GM18519 (cell line): ENCODE results near the gene RBFA.

ENCODE experiments used
- ATAC-seq: cut with Tn5 transposase; IDR thresholded peaks from one replicate; pipeline ENCODE4 v1.9.1; 2021; ENCODE audit warnings: mild to moderate bottlenecking, moderate library complexity; ENCODE audit not compliant: unreplicated experiment, low FRiP score

Gene RBFA

DNA sequence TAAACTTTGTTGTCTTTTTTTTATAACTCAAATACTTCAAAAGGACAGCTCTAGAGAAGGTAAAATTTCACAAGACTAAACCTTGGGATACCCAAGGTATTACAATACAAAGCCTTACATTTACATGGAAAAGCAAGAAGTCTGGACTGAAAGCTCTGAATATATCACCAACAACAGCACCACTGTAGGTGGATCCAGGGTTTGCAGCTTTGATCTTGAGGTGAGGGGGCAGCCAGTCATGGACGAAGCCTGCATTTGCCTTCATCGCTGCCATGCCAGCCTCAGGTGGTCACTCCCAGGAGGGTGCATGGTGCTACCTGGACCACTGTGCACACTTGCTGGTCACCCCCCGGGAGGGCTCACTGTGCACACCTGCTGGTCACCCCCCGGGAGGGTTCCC, 36.6 kb downstream of the RBFA start:
- ATAC-seq, result no peak

DNA sequence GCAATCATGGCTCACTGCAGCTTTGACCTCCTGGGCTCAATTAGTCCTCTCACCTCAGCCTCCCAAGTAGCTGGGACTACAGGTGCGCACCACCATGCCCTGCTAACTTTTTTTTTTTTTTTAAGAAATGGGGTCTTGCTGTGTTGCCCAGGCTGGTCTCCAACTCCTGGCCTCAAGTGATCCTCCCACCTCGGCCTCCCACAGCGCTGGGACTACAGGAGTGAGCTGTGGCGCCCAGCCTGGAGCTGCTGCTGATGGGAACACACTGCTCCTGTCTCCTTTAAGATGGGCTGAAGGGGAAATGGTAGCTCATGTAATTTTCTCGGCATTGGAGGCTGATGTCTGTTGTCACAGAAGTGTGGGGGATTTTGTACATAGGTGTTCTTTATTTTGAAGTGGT, 39.9 kb downstream of the RBFA start:
- ATAC-seq, result no peak

DNA sequence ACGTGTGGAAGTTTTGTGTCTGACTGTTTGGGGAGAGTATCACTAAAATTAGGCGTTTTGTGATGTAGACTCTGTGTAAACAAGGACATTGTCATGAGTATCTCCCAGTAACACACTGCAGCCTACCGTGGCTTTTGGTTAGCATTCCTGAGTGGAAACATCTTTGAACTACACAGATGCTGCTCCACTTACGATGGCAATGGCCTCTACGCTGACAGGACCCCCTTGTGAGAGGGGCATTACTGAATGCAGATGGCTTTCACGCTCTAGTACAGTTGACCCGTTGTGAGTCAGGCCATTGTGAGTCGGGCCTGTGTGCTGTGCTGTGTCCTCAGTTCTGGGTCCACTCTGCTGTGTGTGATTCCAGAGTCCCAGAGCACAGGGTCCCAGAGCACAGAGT, 40.5 kb downstream of the RBFA start:
- no peak for ATAC-seq

DNA sequence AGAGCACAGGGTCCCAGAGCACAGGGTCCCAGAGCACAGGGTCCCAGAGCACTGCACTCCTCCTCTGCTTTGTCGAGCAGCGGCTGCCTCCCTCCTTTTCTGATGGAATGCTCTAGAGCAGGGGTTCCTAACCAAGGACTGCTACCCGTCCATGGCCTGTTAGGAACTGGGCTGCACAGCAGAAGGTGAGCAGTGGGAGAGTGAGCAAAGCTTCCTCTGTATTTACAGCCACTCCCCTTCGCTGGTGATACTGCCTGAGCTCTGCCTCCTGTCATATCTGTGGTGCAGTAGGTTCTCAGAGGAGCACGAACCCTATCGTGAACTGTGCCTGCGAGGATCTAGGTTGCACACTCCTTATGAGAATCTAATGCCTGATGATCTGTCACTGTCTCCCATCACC, 41.7 kb downstream of the RBFA start:
- ATAC-seq, result no peak

DNA sequence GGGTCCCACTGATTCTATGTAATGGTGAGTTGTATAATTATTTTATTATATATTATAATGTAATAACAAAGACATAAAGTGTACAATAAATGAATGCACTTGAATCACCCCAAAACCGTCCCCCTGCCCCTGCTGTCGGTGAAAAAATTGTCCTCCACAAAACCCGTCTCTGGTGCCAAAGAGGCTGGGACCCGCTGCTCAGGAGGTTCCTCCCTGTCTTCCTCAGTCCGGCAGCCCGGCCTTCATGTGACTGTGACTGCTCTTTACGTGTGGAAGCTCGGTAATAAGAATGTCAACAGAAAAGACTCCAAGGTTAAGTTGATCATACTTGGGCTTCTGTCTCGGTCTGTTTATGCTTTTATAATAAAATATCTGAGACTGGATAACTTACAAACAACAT, 42.1 kb downstream of the RBFA start:
- ATAC-seq, result no peak

DNA sequence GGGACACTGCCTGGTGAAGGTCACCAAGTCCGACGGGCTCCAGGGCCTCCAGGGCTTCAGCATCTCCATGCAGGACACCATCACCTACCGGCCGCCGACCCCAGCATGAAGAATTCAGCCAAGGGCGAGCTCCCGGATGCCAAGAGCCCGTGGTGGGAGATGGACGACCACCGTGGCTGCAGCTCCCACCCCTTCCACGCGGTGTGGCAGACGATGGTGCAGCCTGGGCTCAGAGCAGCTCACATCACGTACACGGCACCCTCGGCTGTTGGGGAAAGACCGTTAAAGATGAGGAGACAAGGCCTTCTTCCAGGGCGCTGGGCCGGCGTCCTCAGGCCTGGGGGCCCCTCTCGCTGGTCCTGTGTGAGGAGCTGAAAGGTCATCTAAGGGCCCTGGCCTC, 43.6 kb downstream of the RBFA start:
- ATAC-seq, result no peak
